ENCODE results near the gene SMTNL1. TPM values are rescaled to one million over a fixed set of nuclear protein-coding genes. Genes with fewer than 3 reads are reported as not detected.

The SMTNL1 gene
- not detected for total RNA-seq

- no peak for DNase-seq (ENCODE audit: low read depth in 2 of 3, low spot score in 2 of 3)
Measured at GRCh38 chr11:57536947-57537619, at the start of gene SMTNL1. Gene SMTNL1, plus strand, starts transcription at chr11:57537595. Its CDS starts 5,048 bp downstream, at chr11:57542643.

GRCh38 chr11:57487920-57488659, 49.3 kb upstream of the SMTNL1 start:
- DNase-seq (ENCODE audit: low read depth in 2 of 3, low spot score in 2 of 3), result no peak

- no peak for DNase-seq (ENCODE audit: low read depth in 2 of 3, low spot score in 2 of 3)
Measured at GRCh38 chr11:57490456-57491248, 46.7 kb upstream of the SMTNL1 start.

GRCh38 chr11:57491371-57492061, 45.9 kb upstream of the SMTNL1 start:
- peak in 1 of 3 donors; percentile 71 for DNase-seq (ENCODE audit: low read depth in 2 of 3, low spot score in 2 of 3)

- peak in 2 of 3 donors; percentile 50 to 51 for DNase-seq (ENCODE audit: low read depth in 2 of 3, low spot score in 2 of 3)
Measured at GRCh38 chr11:57493507-57494503, 43.6 kb upstream of the SMTNL1 start.

GRCh38 chr11:57496109-57496820, 41.1 kb upstream of the SMTNL1 start:
- no peak for DNase-seq (ENCODE audit: low read depth in 2 of 3, low spot score in 2 of 3)

GRCh38 chr11:57497303-57498247, 39.8 kb upstream of the SMTNL1 start:
- no peak for DNase-seq (ENCODE audit: low read depth in 2 of 3, low spot score in 2 of 3)

GRCh38 chr11:57498540-57498939, 38.9 kb upstream of the SMTNL1 start:
- no peak for DNase-seq (ENCODE audit: low read depth in 2 of 3, low spot score in 2 of 3)

GRCh38 chr11:57499413-57499982, 37.9 kb upstream of the SMTNL1 start:
- DNase-seq (ENCODE audit: low read depth in 2 of 3, low spot score in 2 of 3), result peak in 2 of 3 donors; percentile 70 to 72

- no peak for DNase-seq (ENCODE audit: low read depth in 2 of 3, low spot score in 2 of 3)
Measured at GRCh38 chr11:57499983-57500461, 37.4 kb upstream of the SMTNL1 start.

GRCh38 chr11:57500515-57500914, 36.9 kb upstream of the SMTNL1 start:
- no peak for DNase-seq (ENCODE audit: low read depth in 2 of 3, low spot score in 2 of 3)

GRCh38 chr11:57500926-57501325, 36.5 kb upstream of the SMTNL1 start:
- no peak for DNase-seq (ENCODE audit: low read depth in 2 of 3, low spot score in 2 of 3)

GRCh38 chr11:57501953-57502352, 35.4 kb upstream of the SMTNL1 start:
- DNase-seq (ENCODE audit: low read depth in 2 of 3, low spot score in 2 of 3), result no peak

GRCh38 chr11:57502376-57502775, 35.0 kb upstream of the SMTNL1 start:
- no peak for DNase-seq (ENCODE audit: low read depth in 2 of 3, low spot score in 2 of 3)

- no peak for DNase-seq (ENCODE audit: low read depth in 2 of 3, low spot score in 2 of 3)
Measured at GRCh38 chr11:57502870-57503269, 34.5 kb upstream of the SMTNL1 start.

- DNase-seq (ENCODE audit: low read depth in 2 of 3, low spot score in 2 of 3), result no peak
Measured at GRCh38 chr11:57504511-57504910, 32.9 kb upstream of the SMTNL1 start.

GRCh38 chr11:57506522-57506921, 30.9 kb upstream of the SMTNL1 start:
- DNase-seq (ENCODE audit: low read depth in 2 of 3, low spot score in 2 of 3), result no peak
